Stimulated activated CD8-positive, alpha-beta memory T cell treated with anti-CD3 and anti-CD28 coated beads, Interleukin-12 subunit alpha, Interleukin-12 subunit beta, amount 100 ng/mL, for 1 hour (primary cell): Measurements from ENCODE around the gene EPB41L5.

Source experiments
- DNase-seq: peaks from one replicate; pipeline ENCODE4 v3.0.0-alpha.2; 2020; ENCODE audit warnings: low read depth

Gene EPB41L5

GRCh38 chr2:120224735-120225548 is 212.1 kb downstream of the EPB41L5 start:
- no peak for DNase-seq

GRCh38 chr2:120225549-120226065 is 212.7 kb downstream of the EPB41L5 start:
- no peak for DNase-seq

- DNase-seq, result no peak
These were observed 213.4 kb downstream of the EPB41L5 start for GRCh38 chr2:120226316-120226715.

GRCh38 chr2:120227111-120227991 is 214.5 kb downstream of the EPB41L5 start:
- no peak for DNase-seq

- DNase-seq, result no peak
These were observed 215.6 kb downstream of the EPB41L5 start for GRCh38 chr2:120228503-120228902.
